HEK293T (cell line): ENCODE results near the gene SPIN2B.
"Not testable (repeated sequence)": the region's sequence is repeated elsewhere in the genome, so short reads cannot be mapped to it uniquely, and the experiment has no call there.

Experiments used
- BHLHE40 ChIP-seq: fragments of 450-650 bp; IDR thresholded peaks from 2 replicates; pipeline ENCODE4 v1.6.1; 2016; ENCODE audit warnings: mild to moderate bottlenecking, moderate library complexity, borderline replicate concordance
- FOXK2 ChIP-seq: fragments of 450-650 bp; IDR thresholded peaks from 2 replicates; pipeline ENCODE4 v1.6.1; 2016; ENCODE audit warnings: mild to moderate bottlenecking

DNA sequence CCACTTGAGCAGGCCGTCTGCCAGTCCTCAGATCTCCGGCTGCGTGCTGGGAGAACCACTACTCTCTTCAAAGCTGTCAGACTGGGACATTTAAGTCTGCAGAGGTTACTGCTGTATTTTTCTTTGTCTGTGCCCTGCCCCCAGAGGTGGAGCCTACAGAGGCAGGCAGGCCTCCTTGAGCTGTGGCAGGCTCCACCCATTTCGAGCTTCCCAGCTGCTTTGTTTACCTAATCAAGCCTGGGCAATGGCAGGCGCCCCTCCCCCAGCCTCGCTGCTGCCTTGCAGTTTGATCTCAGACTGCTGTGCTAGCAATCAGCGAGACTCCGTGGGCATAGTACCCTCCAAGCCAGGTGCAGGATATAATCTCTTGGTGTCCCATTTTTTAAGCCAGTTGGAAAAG, 30.9 kb upstream of the SPIN2B start:
- TF ChIP-seq BHLHE40, FOXK2: not testable (repeated sequence)
